GM20431 (cell line): ENCODE results near the gene SSH2.
"Not testable (repeated sequence)": the region's sequence is repeated elsewhere in the genome, so short reads cannot be mapped to it uniquely, and the experiment has no call there.

Source experiments
- in situ Hi-C: fragments of 300-500 bp; cut with MseI, MboI; formaldehyde crosslinking; loops from one replicate; pipeline ENCODE4 v1.15.0; 2020; ENCODE audit warnings: low sequenced_read_pairs; ENCODE audit not compliant: unreplicated experiment

The SSH2 gene

GRCh38 chr17:29687596-29687995 is 242.4 kb downstream of the SSH2 start:
- in situ Hi-C loops: no loop called here

- in situ Hi-C loops: no loop called here
Observed at GRCh38 chr17:29686993-29687590, 242.9 kb downstream of the SSH2 start.

GRCh38 chr17:29683481-29683880 is 246.5 kb downstream of the SSH2 start:
- in situ Hi-C loops: no loop called here

GRCh38 chr17:29682987-29683386 is 247.0 kb downstream of the SSH2 start:
- in situ Hi-C loops: no loop called here

GRCh38 chr17:29682054-29682453 is 248.0 kb downstream of the SSH2 start:
- in situ Hi-C loops: no loop called here

GRCh38 chr17:29677824-29678223 is 252.2 kb downstream of the SSH2 start:
- in situ Hi-C loops: no loop called here

- in situ Hi-C loops: no loop called here
Observed at GRCh38 chr17:29677221-29677791, 252.7 kb downstream of the SSH2 start.

GRCh38 chr17:29675961-29676360 is 254.1 kb downstream of the SSH2 start:
- in situ Hi-C loops: not testable (repeated sequence)

- in situ Hi-C loops: no loop called here
Observed at GRCh38 chr17:29674281-29674680, 255.7 kb downstream of the SSH2 start.

GRCh38 chr17:29671661-29672060 is 258.4 kb downstream of the SSH2 start:
- in situ Hi-C loops: no loop called here

- in situ Hi-C loops: no loop called here
Observed at GRCh38 chr17:29669266-29669665, 260.8 kb downstream of the SSH2 start.

- in situ Hi-C loops: no loop called here
Observed at GRCh38 chr17:29667969-29668368, 262.1 kb downstream of the SSH2 start.

GRCh38 chr17:29665481-29665810 is 264.6 kb downstream of the SSH2 start:
- in situ Hi-C loops: no loop called here

- in situ Hi-C loops: no loop called here
Observed at GRCh38 chr17:29664743-29665480, 265.1 kb downstream of the SSH2 start.

GRCh38 chr17:29663155-29663554 is 266.9 kb downstream of the SSH2 start:
- in situ Hi-C loops: no loop called here

- in situ Hi-C loops: no loop called here
Observed at GRCh38 chr17:29661213-29661612, 268.8 kb downstream of the SSH2 start.

- in situ Hi-C loops: no loop called here
Observed at GRCh38 chr17:29659155-29659554, 270.9 kb downstream of the SSH2 start.

- in situ Hi-C loops: no loop called here
Observed at GRCh38 chr17:29655323-29655722, 274.7 kb downstream of the SSH2 start.

- in situ Hi-C loops: no loop called here
Observed at GRCh38 chr17:29653995-29654714, 275.9 kb downstream of the SSH2 start.

- in situ Hi-C loops: no loop called here
Observed at GRCh38 chr17:29652976-29653375, 277.1 kb downstream of the SSH2 start.

- in situ Hi-C loops: not testable (repeated sequence)
Observed at GRCh38 chr17:29651913-29652312, 278.1 kb downstream of the SSH2 start.
